Measurements from ENCODE around the gene LRRC4. TPM values are rescaled to one million over a fixed set of nuclear protein-coding genes. Genes with fewer than 3 reads are reported as not detected.

LRRC4 gene
- total and polyA plus RNA-seq, 11 donors = 0.89 to 6.8 (median 3.9) TPM

DNA sequence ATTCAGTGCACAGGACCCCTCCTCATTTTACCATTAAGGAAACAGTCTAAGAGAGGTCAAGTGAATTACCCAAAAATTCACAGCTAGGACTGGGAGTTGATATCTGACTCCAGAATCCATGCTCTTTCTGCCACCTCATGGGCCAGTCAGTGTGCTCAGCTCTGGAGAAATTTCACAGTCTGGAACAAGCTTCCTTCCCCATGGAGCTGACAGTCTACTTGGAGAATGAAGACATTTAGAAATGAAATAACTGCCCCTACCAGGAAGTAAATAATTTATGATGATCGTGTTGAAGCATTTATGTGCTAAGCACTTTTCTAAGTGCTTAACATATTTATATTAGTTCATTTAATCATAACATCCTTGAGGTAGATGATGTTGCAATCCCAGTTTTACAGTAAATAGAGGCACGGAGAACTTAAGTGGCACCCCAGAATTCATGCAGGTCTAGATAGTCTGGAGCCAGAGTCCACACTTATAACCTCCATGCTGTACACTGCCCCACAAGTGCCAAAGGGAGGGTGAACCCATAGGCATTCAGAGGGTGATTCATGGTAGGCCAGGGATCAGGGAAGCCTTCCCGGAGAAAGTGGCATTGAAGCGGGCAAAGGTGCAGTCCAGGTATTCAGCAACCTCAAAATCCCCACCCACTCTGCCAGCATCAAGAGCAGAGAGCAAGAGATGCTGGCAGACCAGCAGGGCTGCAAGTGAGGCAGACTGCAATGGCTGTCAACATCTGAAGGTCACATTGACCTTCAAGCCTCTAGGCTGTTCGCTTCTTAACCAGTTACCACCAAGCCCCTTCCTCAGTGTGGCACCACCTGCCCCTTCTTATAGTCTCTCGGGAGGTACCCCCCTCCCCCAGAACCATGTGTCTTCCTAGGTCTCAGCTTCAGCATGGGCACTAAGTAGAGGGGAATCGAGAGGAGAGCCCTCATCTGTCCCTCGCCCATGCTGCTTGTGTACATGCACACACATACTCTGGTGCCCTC is 38.4 kb upstream of the LRRC4 start:
- H3K4me3 ChIP-seq = no peak overlapping the region
- H3K4me1 ChIP-seq = peaks cover 0 to 6% (median under 1%) of the 10 kb centered on the region in 12 donors
- ATAC-seq (no peak), DNase-seq (no peak)
- intact Hi-C loops (cut with DNase I) = no loop called here
- H3K27me3 ChIP-seq = no peaks in the 10 kb centered on the region
- H3K36me3 ChIP-seq = peaks cover 0 to 11% (median 0%) of the 10 kb centered on the region in 9 donors
- no peaks in the 10 kb centered on the region for H3K9me3 ChIP-seq
- TF ChIP-seq CTCF (IDR thresholded peaks at IDR 0.05) (no peak), POLR2A (IDR thresholded peaks at IDR 0.05) (no peak)
- H3K27ac ChIP-seq = no peak overlapping the region
- WGBS, 4 donors = 95 to 99% (median 96%) methylated on average over 8 of the region's 8 CpGs

DNA sequence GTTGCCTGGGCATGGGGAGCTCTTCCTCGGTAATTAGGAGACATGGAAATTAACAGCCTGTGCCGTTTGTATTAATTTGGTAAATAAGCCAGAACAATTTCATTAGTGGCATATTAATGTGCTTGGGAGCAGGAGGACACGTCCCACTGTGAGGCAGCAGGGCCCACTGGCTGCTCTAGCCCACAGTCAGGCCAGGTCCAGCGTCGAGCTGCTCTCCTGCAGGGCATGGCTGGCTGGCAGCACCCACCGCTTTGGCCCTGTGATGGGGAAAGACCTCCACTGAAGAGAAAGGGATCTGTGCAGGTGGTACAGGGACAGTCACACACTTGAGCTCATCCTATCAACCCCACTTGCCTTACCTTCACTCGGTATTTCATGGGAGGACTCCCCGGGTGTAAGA is 37.5 kb upstream of the LRRC4 start:
- DNase-seq = no peak
- Histone ChIP-seq H3K4me3 (no peak overlapping the region), H3K9me3 (no peaks in the 10 kb centered on the region), H3K27me3 (no peaks in the 10 kb centered on the region), H3K4me1 (no peaks in the 10 kb centered on the region), H3K36me3 (peaks cover 0 to 3% (median 0%) of the 10 kb centered on the region in 9 donors), H3K27ac (no peak overlapping the region)
- 95 to 97% (median 96%) methylated on average over 8 of the region's 8 CpGs for WGBS, 4 donors
- intact Hi-C loops (cut with DNase I) = no loop called here
- ATAC-seq = no peak
- no peak for TF ChIP-seq CTCF (IDR thresholded peaks at IDR 0.05)
- no peak for TF ChIP-seq POLR2A (IDR thresholded peaks at IDR 0.05)

GRCh38 chr7:128067983-128068382 is 36.7 kb upstream of the LRRC4 start:
- Histone ChIP-seq H3K9me3 (no peaks in the 10 kb centered on the region), H3K4me3 (no peak overlapping the region), H3K27me3 (no peaks in the 10 kb centered on the region), H3K4me1 (no peaks in the 10 kb centered on the region), H3K36me3 (peaks cover 0 to 3% (median 0%) of the 10 kb centered on the region in 9 donors), H3K27ac (no peak overlapping the region)
- TF ChIP-seq POLR2A (IDR thresholded peaks at IDR 0.05) (no peak), CTCF (IDR thresholded peaks at IDR 0.05) (no peak)
- ATAC-seq (no peak), DNase-seq (no peak)
- intact Hi-C loops (cut with DNase I) = no loop called here
- 90% methylated on average over 5 of the region's 5 CpGs for WGBS, 4 donors

- H3K4me3 ChIP-seq = no peak overlapping the region
- H3K9me3 ChIP-seq = no peaks in the 10 kb centered on the region
- no peak for DNase-seq
- H3K36me3 ChIP-seq = peaks cover 0 to 3% (median 0%) of the 10 kb centered on the region in 9 donors
- intact Hi-C loops (cut with DNase I) = no loop called here
- H3K4me1 ChIP-seq = no peaks in the 10 kb centered on the region
- no peak overlapping the region for H3K27ac ChIP-seq
- no peak for ATAC-seq
- no peak for TF ChIP-seq CTCF (IDR thresholded peaks at IDR 0.05)
- no peak for TF ChIP-seq POLR2A (IDR thresholded peaks at IDR 0.05)
- no peaks in the 10 kb centered on the region for H3K27me3 ChIP-seq
- WGBS, 4 donors = 69 to 77% (median 73%) methylated on average over 5 of the region's 5 CpGs
Observed at GRCh38 chr7:128066858-128067257, 35.6 kb upstream of the LRRC4 start.
